ENCODE data around the gene RAD54L. TPM values are rescaled to one million over a fixed set of nuclear protein-coding genes. Genes with fewer than 3 reads are reported as not detected.
"Not testable (repeated sequence)": the region's sequence is repeated elsewhere in the genome, so short reads cannot be mapped to it uniquely, and the experiment has no call there.

Gene RAD54L
- total RNA-seq, 1 experiment from 2014 or later, result 3.3 TPM

DNA sequence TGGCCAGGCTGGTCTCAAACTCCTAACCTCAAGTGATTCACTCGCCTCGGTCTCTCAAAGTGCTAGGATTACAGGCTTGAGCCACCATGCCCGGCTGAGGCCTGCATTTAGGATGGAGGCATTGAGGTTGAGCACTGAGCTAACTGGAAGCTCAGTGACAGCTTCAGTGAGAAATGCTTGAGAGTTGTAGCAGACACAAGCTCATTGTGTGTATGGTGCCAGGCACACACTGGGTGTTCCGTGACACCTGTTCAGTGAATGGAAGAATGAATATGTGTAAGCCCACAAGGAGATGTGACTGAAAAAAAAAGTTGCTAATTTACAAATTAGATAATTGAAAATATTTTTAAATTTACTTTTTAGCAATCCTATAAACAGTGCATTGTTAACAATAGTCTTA, 22.6 kb upstream of the RAD54L start:
- in situ Hi-C loops (cut with HindIII; ENCODE audit: low pct_unique_long_range_greater_than_20kb, low sequenced_read_pairs), result no loop called here
- no peak for DNase-seq (ENCODE audit: low read depth, low spot score)

DNA sequence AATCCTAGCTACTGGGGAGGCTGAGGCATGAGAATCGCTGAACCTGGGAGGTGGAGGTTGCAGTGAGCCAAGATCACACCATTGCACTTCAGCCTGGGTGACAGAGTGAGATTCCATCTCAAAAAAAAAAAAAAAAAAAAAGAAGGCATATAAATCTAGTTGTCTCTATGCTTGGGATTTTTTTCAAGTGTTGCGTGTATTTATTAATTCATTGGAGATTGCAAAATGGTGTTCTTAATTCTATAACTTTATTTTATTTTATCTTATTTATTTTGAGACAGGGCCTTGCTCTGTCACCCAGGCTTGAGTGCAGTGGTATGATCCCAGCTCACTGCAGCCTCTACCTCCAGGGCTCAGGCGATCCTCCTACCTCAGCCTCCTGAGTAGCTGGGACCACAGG, 16.3 kb upstream of the RAD54L start:
- in situ Hi-C loops (cut with HindIII; ENCODE audit: low pct_unique_long_range_greater_than_20kb, low sequenced_read_pairs); DNase-seq (ENCODE audit: low read depth, low spot score): not testable (repeated sequence)

DNA sequence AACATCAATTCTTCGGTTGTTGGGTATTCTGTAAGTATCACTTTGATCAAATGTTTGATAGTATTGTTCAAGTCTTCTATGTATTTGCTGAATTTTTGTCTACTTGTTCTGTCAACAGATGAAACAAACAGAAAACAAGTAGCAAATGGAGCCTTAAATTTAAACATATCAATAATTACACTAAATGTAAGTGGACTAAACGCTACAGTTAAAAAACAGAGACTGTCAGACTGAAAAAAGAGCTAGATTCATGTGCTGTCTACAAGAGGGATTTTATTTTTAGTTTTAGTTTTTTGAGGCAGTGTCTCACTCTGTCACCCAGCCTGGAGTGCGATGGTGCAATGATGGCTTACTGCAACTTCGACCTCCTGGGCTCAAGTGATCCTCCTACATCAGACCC, 10.7 kb upstream of the RAD54L start:
- DNase-seq (ENCODE audit: low read depth, low spot score), result no peak
- in situ Hi-C loops (cut with HindIII; ENCODE audit: low pct_unique_long_range_greater_than_20kb, low sequenced_read_pairs), result no loop called here

DNA sequence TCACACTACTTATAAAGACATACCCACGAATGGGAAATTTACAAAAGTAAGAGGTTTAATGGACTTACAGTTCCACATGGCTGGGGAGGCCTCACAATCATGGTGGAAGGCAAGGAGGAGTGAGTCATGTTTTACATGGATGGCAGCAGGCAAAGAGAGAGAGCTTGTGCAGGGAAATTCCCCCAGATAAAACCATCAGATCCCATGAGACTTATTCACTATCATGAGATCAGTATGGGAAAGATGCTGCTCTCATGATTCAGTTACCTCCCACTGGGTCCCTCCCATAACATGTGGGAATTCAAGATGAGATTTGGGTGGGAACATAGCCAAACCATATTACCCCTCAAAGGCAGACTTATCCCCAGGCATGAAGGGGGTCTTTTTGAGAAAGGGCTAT, 8.7 kb upstream of the RAD54L start:
- in situ Hi-C loops (cut with HindIII; ENCODE audit: low pct_unique_long_range_greater_than_20kb, low sequenced_read_pairs), result not testable (repeated sequence)
- peak; percentile 86 for DNase-seq (ENCODE audit: low read depth, low spot score)

DNA sequence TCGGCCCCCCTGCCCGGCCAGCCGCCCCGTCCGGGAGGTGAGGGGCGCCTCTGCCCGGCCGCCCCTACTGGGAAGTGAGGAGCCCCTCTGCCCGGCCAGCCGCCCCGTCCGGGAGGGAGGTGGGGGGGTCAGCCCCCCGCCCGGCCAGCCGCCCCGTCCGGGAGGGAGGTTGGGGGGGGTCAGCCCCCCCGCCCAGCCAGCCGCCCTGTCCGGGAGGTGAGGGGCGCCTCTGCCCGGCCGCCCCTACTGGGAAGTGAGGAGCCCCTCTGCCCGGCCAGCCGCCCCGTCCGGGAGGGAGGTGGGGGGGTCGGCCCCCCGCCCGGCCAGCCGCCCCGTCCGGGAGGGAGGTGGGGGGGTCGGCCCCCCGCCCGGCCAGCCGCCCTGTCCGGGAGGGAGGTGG, 5.8 kb upstream of the RAD54L start:
- in situ Hi-C loops (cut with HindIII; ENCODE audit: low pct_unique_long_range_greater_than_20kb, low sequenced_read_pairs); DNase-seq (ENCODE audit: low read depth, low spot score): not testable (repeated sequence)

DNA sequence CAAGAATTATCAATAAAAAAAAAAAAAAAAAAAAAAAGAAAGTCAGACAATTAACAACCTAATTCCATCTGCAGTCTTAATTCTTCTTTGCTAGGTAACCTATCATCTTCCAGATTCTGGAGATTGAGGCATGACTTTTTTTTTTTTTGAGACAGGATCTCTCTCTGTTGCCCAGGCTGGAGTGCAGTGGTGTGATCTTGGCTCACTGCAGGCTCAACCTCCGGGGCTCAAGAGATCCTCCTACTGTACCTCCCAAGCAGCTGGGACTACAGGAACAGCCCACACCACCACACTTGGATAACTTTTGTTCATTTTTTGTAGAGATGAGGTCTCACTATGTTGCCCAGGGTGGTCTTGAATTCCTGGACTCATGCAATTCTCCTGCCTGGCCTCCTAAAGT, 4.6 kb upstream of the RAD54L start:
- no peak for DNase-seq (ENCODE audit: low read depth, low spot score)
- in situ Hi-C loops (cut with HindIII; ENCODE audit: low pct_unique_long_range_greater_than_20kb, low sequenced_read_pairs), result no loop called here

DNA sequence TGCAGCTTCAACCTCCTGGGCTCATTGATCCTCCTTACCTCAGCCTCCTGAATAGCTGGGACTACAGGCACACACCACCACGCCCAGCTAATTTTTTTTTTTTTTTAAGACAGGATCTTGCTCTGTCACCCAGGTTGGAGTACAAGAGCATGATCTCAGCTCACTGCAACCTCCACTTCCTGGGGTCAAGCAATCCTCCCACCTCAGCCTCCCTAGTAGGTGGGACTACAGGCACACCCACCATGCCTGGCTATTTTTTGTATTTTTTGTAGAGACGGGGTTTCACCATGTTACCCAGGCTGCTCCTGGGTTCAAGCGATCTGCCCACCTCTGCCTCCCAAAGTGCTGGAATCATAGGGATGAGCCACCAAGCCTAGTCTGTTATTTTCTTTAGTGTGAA, 3.7 kb upstream of the RAD54L start:
- in situ Hi-C loops (cut with HindIII; ENCODE audit: low pct_unique_long_range_greater_than_20kb, low sequenced_read_pairs), result not testable (repeated sequence)

DNA sequence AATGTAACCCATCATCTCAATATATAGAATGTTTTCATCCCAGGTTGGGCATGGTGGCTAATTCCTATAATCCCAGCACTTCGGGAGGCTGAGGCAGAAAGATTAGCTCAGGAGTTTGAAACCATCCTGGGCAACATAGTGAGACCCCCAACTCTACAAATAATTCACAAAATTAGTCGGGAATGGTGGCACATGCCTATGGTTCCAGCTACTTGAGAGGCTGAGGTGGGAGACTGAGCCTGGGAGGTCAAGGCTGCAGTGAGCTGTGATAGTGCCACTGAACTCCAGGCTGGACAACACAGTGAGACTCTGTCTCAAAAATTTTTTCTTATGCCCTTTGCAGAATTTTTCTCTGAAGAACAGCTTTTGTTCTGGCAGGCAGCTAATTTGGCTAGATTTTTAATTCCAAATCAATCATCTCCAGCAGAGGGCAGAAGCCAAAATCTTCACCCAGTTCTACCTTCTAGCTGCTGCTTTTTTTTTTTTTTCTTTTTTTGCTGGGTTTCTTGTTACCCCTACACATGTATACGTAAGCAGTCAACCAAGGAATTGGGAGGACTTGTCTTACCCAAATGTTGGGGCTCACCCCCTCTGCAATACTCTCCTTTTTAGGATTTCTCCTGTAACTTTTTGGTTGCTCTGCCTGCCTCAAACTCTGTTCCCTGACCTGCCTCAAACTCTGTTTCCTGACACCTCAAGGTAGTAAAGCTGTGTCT, 2.7 kb upstream of the RAD54L start:
- in situ Hi-C loops (cut with HindIII; ENCODE audit: low pct_unique_long_range_greater_than_20kb, low sequenced_read_pairs), result no loop called here
- peak; percentile 70 for DNase-seq (ENCODE audit: low read depth, low spot score)

More for the DNA sequence above, 3.7 kb upstream of the RAD54L start:
- DNase-seq (ENCODE audit: low read depth, low spot score), result not testable (repeated sequence)

DNA sequence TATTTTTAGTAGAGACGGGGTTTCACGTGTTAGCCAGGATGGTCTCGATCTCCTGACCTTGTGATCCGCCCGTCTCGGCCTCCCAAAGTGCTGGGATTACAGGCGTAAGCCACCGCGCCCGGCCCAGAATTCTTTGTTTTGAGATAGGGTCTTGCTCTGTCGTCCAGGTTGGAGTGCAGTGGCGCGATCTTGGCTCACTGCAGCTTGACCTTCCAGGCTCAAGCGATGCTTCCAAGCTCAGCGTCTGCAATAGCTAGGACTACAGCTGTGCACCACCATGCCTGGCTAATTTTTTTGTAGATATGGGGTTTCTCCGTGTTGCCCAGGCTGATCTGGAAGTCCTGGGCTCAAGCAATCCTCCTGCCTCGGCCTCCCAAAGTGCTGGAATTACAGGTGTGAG, 1.4 kb upstream of the RAD54L start:
- in situ Hi-C loops (cut with HindIII; ENCODE audit: low pct_unique_long_range_greater_than_20kb, low sequenced_read_pairs); DNase-seq (ENCODE audit: low read depth, low spot score): not testable (repeated sequence)

DNA sequence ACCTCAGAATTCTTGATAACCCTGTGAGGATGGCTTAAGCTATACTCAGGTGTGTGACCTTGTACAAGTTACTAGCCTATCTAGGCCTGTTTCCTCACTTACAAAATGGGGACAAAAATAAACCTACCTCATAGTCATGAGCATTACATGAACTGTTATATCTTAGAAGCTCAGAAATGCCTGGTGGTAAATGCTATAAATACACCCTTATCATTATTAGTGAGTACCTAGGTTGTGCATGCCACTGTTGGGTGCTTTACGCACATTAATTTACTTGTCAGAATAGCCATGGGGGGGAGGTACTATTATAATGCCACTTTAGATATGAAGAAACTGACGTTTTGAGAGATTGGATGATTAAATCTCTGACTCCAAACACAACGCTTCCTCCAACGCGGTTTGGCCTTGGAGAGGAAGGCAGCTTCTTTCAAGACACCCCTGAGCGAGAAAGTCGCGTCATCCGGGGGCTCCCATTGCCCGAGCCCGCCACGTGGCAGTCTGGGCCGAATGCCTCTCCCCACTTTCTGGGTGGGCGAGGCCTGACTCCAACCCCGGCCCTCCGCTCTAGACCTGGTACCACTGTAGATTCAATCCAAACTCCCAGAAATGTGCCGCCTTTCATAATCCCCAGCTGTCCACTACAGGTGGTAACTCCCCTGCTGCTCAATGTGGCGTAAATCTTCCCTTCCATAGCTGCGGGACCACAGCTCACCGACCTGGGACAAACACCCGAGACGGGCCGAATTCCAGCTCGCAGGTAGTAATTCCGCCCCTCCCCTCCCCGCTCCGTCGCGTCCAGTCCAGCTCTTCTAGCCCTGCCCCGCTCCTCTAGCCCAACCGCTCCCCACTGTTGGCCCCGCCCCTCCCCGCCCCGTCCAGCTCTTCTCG, 771 bp upstream of the RAD54L start:
- in situ Hi-C loops (cut with HindIII; ENCODE audit: low pct_unique_long_range_greater_than_20kb, low sequenced_read_pairs), result no loop called here
- DNase-seq (ENCODE audit: low read depth, low spot score), result no peak

DNA sequence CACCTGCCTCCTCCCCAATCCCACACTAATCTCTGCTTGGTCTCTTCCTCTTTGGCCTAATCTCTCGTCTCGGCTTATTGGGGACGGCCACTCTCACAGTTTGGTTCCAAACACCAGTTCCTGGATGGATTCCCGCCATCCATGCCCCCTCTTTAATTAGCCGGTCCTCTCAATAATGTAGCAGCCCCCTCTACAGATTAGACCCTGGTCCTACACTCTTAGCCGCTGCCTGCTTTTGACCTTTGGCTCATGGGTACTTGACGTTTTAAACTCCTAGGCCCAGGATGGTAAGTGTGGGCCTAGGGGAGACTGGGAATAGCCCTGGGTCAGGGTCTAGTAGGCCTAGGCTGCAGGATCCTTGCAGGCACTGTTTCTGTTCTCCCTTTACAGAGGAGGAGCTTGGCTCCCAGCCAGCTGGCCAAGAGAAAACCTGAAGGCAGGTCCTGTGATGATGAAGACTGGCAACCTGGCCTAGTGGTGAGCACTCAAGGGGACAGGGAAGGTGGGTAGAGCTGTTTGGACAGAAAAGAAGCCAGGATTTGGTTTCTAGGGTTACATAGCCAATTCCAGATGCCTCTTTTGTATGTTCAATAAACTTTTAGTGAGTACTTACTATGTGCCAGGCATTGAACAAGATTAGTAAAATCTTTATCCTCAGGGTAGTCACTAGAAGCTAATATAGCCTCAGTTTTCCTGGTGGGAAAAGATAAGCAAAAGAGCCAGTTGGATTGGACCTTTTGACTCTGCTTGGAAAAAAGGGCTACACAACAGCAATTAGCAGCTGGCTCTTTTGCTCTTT, 758 bp downstream of the RAD54L start:
- in situ Hi-C loops (cut with HindIII; ENCODE audit: low pct_unique_long_range_greater_than_20kb, low sequenced_read_pairs), result no loop called here

DNA sequence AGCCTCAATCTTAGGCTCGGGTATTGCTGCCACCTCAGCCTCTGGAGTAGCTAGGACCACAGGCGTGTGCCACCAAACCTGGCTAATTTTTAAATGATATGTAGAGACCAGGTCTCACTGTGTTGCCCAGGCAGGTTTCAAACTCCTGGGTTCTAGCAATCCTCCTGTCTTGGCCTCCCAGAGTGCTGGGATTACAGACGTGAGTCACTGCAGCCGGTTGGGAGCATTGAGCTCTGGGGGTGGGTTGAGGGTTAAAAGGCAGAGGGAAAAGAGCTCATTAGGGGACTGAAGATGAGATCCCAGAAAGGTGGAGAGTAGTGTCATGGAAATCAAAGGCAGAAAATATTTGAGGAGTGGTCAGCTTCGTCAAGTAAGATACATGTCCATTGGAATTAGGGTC, 7.1 kb downstream of the RAD54L start:
- DNase-seq (ENCODE audit: low read depth, low spot score), result no peak
- in situ Hi-C loops (cut with HindIII; ENCODE audit: low pct_unique_long_range_greater_than_20kb, low sequenced_read_pairs), result no loop called here

More for the DNA sequence above, 758 bp downstream of the RAD54L start:
- peak; percentile 41 for DNase-seq (ENCODE audit: low read depth, low spot score)

DNA sequence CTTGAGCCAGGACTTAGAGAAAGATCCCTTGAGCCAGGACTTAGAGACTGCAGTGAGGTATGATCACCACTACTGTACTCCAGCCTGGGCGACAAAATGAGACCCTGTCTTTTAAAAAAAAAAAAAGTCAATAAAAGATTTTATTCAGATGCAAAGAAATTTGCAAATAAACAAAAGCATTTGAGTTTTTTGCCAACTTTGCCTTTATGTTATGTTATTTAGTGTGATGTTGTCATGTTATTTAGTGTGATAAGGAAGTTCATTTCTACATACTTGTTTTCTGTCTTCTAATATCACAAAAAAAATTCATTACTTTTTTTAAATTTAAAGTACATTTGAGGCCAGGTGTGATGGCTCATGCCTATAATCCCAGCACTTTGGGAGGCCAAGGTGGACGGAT, 9.0 kb downstream of the RAD54L start:
- DNase-seq (ENCODE audit: low read depth, low spot score), result no peak
- in situ Hi-C loops (cut with HindIII; ENCODE audit: low pct_unique_long_range_greater_than_20kb, low sequenced_read_pairs), result no loop called here

DNA sequence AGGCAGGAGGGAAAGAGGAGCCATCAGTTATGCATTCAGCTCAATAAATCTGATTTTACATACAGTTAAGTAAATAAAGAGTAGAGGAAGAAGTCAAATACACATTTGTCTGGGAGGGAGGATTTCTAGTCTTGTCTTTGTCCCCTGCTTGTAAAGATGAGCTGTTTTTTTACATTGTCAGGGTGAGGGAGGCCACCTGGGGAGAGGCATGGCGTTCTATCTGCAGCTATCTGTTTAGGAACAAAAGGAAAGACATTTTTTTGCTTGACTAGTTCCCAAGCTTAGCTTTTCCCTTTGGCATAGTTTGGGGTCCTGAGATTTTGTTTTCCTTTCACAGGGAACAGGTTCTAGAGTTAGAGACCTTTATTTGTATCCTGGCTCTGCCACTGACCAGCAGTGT, 14.9 kb downstream of the RAD54L start:
- no peak for DNase-seq (ENCODE audit: low read depth, low spot score)
- in situ Hi-C loops (cut with HindIII; ENCODE audit: low pct_unique_long_range_greater_than_20kb, low sequenced_read_pairs), result no loop called here

DNA sequence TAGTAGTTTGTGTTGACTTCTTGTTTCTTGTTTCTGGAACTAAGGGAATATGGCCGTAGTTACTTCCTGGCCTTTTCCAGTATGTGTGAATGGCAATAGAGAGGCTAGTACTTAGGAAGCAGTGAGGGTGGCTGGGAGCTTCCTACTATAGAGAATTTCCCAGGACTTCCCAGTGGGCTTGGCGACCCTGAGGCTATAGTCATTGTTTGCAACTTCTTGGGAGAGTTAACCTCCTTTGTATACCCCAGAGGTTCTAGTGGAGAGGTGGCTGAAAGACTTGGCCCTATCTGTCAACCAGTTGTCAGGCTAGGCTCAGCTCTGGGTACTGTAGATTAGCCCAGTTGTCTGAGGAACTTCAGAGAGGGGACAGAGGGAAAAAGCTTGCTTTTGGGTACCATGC, 15.6 kb downstream of the RAD54L start:
- in situ Hi-C loops (cut with HindIII; ENCODE audit: low pct_unique_long_range_greater_than_20kb, low sequenced_read_pairs), result no loop called here
- no peak for DNase-seq (ENCODE audit: low read depth, low spot score)

DNA sequence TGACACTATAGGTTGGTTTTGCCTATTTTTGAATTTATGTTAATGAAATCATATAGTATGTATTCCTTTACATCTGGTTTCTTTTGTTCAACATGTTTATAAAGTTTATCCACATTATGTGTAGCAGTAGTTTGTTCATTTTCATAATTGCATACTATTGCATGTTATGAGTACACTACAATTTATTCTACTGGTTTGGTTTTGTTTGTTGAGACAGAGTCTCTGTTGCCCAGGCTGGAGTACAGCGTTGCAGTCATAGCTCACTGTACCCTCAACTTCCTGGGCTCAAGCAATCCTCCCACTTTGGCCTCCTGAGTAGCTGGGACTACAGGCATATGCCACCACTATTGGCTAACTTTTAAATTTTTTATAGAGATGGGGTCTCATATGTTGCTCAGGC, 21.0 kb downstream of the RAD54L start:
- in situ Hi-C loops (cut with HindIII; ENCODE audit: low pct_unique_long_range_greater_than_20kb, low sequenced_read_pairs), result no loop called here
- DNase-seq (ENCODE audit: low read depth, low spot score), result no peak

DNA sequence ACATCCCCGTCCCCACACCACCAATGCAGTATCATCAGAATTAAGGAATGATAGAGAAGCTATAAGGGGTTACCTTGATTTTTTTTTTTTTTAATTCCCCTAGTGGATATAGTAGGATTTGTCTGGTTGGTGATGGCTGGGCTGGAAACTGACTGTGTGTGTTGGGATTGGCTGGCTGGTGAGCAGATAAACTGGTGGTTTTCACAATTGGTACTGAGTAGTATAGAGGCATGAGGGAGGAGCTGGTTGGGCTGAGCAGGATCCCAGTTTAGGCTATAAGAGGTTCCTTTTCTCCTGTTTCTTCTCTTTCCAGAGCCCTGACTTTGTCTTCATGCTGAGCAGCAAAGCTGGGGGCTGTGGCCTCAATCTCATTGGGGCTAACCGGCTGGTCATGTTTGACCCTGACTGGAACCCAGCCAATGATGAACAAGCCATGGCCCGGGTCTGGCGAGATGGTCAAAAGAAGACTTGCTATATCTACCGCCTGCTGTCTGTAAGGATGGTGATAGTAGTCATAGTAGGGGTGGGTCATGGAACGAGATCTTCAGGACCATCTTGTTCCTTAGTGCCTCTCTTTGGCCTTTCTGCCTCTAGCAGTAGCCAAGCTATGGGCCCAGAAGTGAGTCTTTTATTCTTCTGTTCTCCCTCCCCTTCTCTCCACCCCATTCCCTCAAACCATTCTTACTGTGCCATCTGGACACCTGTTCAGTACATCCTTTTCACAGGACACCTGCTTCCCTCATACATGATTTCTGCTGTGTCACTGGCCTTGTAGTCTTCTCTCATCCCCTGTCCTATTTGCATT, 26.9 kb downstream of the RAD54L start:
- DNase-seq (ENCODE audit: low read depth, low spot score), result peak; percentile 24

DNA sequence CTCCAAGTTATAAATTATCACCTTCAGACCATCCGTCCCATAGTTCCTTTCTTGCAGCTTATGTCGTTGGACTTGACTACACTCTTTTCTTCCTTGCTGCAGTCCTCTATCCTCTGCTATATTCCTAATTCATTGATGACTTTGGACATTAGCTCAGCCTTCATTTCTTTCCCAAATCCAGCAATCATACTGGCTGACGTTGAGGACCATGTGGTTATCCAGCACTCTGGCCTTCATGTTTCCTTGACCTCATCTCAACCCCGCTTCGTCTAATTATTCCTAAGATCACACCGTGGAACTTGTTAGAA, 27.4 kb downstream of the RAD54L start:
- in situ Hi-C loops (cut with HindIII; ENCODE audit: low pct_unique_long_range_greater_than_20kb, low sequenced_read_pairs), result no loop called here
- DNase-seq (ENCODE audit: low read depth, low spot score), result no peak

More for the DNA sequence above, 26.9 kb downstream of the RAD54L start:
- in situ Hi-C loops (cut with HindIII; ENCODE audit: low pct_unique_long_range_greater_than_20kb, low sequenced_read_pairs), result no loop called here

Data from SK-MEL-5 (cell line).